ENCODE measurements around the gene CWC27. TPM values are rescaled to one million over a fixed set of nuclear protein-coding genes. Genes with fewer than 3 reads are reported as not detected.
"Not testable (repeated sequence)": the region's sequence is repeated elsewhere in the genome, so short reads cannot be mapped to it uniquely, and the experiment has no call there.

CWC27 gene
- total RNA-seq, 2 donors from 2014 or later = 21.4 to 24.0 TPM

- intact Hi-C loops (cut with DNase I) = no loop called here
- DNase-seq (ENCODE audit: low spot score) = peak; percentile 82
These were observed 15.8 kb downstream of the CWC27 start for GRCh38 chr5:64784451-64785025.

GRCh38 chr5:64786372-64786771 lies 17.6 kb downstream of the CWC27 start:
- intact Hi-C loops (cut with DNase I) = no loop called here
- no peak for DNase-seq (ENCODE audit: low spot score)

GRCh38 chr5:64788156-64788555 lies 19.4 kb downstream of the CWC27 start:
- intact Hi-C loops (cut with DNase I) = no loop called here
- DNase-seq (ENCODE audit: low spot score) = no peak

- no peak for DNase-seq (ENCODE audit: low spot score)
- intact Hi-C loops (cut with DNase I) = no loop called here
These were observed 20.7 kb downstream of the CWC27 start for GRCh38 chr5:64789457-64789856.

- intact Hi-C loops (cut with DNase I) = no loop called here
- DNase-seq (ENCODE audit: low spot score) = no peak
These were observed 21.5 kb downstream of the CWC27 start for GRCh38 chr5:64790210-64790609.

GRCh38 chr5:64792469-64792868 lies 23.7 kb downstream of the CWC27 start:
- intact Hi-C loops (cut with DNase I) = no loop called here
- DNase-seq (ENCODE audit: low spot score) = no peak

GRCh38 chr5:64794053-64794770 lies 25.5 kb downstream of the CWC27 start:
- intact Hi-C loops (cut with DNase I) = no loop called here
- DNase-seq (ENCODE audit: low spot score) = no peak

GRCh38 chr5:64796301-64796700 lies 27.6 kb downstream of the CWC27 start:
- intact Hi-C loops (cut with DNase I) = no loop called here
- DNase-seq (ENCODE audit: low spot score) = no peak

- intact Hi-C loops (cut with DNase I) = no loop called here
- DNase-seq (ENCODE audit: low spot score) = no peak
These were observed 32.2 kb downstream of the CWC27 start for GRCh38 chr5:64800926-64801325.

- intact Hi-C loops (cut with DNase I) = no loop called here
- DNase-seq (ENCODE audit: low spot score) = no peak
These were observed 37.8 kb downstream of the CWC27 start for GRCh38 chr5:64806537-64806936.

- DNase-seq (ENCODE audit: low spot score) = no peak
- intact Hi-C loops (cut with DNase I) = no loop called here
These were observed 38.8 kb downstream of the CWC27 start for GRCh38 chr5:64807520-64807919.

- no peak for DNase-seq (ENCODE audit: low spot score)
- intact Hi-C loops (cut with DNase I) = loop anchor here (10.0 kb wide), 1 partner anchor 674 kb away; the partner anchor contains the start of gene ADAMTS6 (in 2 of the 2)
These were observed 42.4 kb downstream of the CWC27 start for GRCh38 chr5:64811050-64811640.

- intact Hi-C loops (cut with DNase I) = loop anchor here (10.0 kb wide), 1 partner anchor 671 kb away; the partner anchor contains the start of gene ADAMTS6 (in 2 of the 2)
- DNase-seq (ENCODE audit: low spot score) = no peak
These were observed 45.3 kb downstream of the CWC27 start for GRCh38 chr5:64814073-64814472.

GRCh38 chr5:64818245-64818644 lies 49.5 kb downstream of the CWC27 start:
- no peak for DNase-seq (ENCODE audit: low spot score)
- intact Hi-C loops (cut with DNase I) = loop anchor here (10.0 kb wide), 1 partner anchor 667 kb away; the partner anchor contains the start of gene ADAMTS6 (in 2 of the 2)

- intact Hi-C loops (cut with DNase I) = loop anchor here (10.0 kb wide), 1 partner anchor 665 kb away; the partner anchor contains the start of gene ADAMTS6 (in 2 of the 2)
- not testable (repeated sequence) for DNase-seq (ENCODE audit: low spot score)
These were observed 50.6 kb downstream of the CWC27 start for GRCh38 chr5:64819345-64819744.

GRCh38 chr5:64822320-64822719 lies 53.6 kb downstream of the CWC27 start:
- intact Hi-C loops (cut with DNase I) = no loop called here
- DNase-seq (ENCODE audit: low spot score) = no peak

GRCh38 chr5:64826541-64826940 lies 57.8 kb downstream of the CWC27 start:
- intact Hi-C loops (cut with DNase I) = no loop called here
- DNase-seq (ENCODE audit: low spot score) = no peak

GRCh38 chr5:64827703-64828102 lies 59.0 kb downstream of the CWC27 start:
- no peak for DNase-seq (ENCODE audit: low spot score)
- intact Hi-C loops (cut with DNase I) = no loop called here

- intact Hi-C loops (cut with DNase I); DNase-seq (ENCODE audit: low spot score): not testable (repeated sequence)
These were observed 61.9 kb downstream of the CWC27 start for GRCh38 chr5:64830650-64831049.

GRCh38 chr5:64831996-64832395 lies 63.3 kb downstream of the CWC27 start:
- DNase-seq (ENCODE audit: low spot score) = no peak
- intact Hi-C loops (cut with DNase I) = no loop called here
